CD14-positive monocyte (primary cell): Measurements from ENCODE around the gene KCNC1. TPM values are rescaled to one million over a fixed set of nuclear protein-coding genes. Genes with fewer than 3 reads are reported as not detected.

Experiments used
- DNase-seq, 3 donors: peaks; one replicate each; pipeline ENCODE4 v3.0.0-alpha.2; 2011 to 2022
- H2AFZ ChIP-seq: 2 replicates; pipeline ENCODE4 v1.6.0; 2012; ENCODE audit warnings: mild to moderate bottlenecking, low read depth, low read length, inconsistent platforms; ENCODE audit not compliant: insufficient read depth, poor library complexity, severe bottlenecking
- H3K27ac ChIP-seq, 2 donors: 1 replicate in 1 of 2; 2 replicates in 1 of 2; pipeline ENCODE4 v1.5.1; 2012 to 2013; ENCODE audit warnings: low read length in 2 of 2, control low read depth in 1 of 2, inconsistent platforms in 1 of 2, low read depth in 1 of 2, mild to moderate bottlenecking in 1 of 2
- H3K27me3 ChIP-seq, 2 donors: one replicate each; pipeline versions ENCODE4 v1.6.0 to v1.6.1; 2011 to 2013; ENCODE audit warnings: low read length in 2 of 2; ENCODE audit not compliant: control insufficient read depth in 2 of 2, insufficient read depth in 2 of 2
- H3K36me3 ChIP-seq, 2 donors: replicated peaks in 1 of 2; 1 replicate in 1 of 2; 2 replicates in 1 of 2; pipeline versions ENCODE4 v1.5.1 to v1.6.1; 2012 to 2013; ENCODE audit warnings: low read length in 2 of 2, control low read depth in 1 of 2, inconsistent platforms in 1 of 2, mild to moderate bottlenecking in 1 of 2; ENCODE audit not compliant: insufficient read depth in 2 of 2, control insufficient read depth in 1 of 2
- H3K4me1 ChIP-seq, 2 donors: 1 replicate in 1 of 2; 2 replicates in 1 of 2; pipeline versions ENCODE4 v1.5.1 to v1.6.1; 2012 to 2013; ENCODE audit warnings: low read length in 2 of 2, control low read depth in 1 of 2, inconsistent platforms in 1 of 2, mild to moderate bottlenecking in 1 of 2, moderate library complexity in 1 of 2; ENCODE audit not compliant: insufficient read depth in 2 of 2, control insufficient read depth in 1 of 2
- H3K4me2 ChIP-seq: replicated peaks from 2 replicates; pipeline ENCODE3; 2012; ENCODE audit warnings: low read length, moderate library complexity, mild to moderate bottlenecking; ENCODE audit not compliant: poor library complexity, severe bottlenecking; ENCODE audit errors: extremely low read depth
- H3K4me3 ChIP-seq, 3 experiments: fragments of 200-600 bp in 1 of 3; sonication (generic) in 1 of 3; replicated peaks in 1 of 3; 1 replicate in 2 of 3; 2 replicates in 1 of 3; pipeline ENCODE4 v1.5.1; 2011 to 2013; ENCODE audit warnings: low read length in 3 of 3, mild to moderate bottlenecking in 3 of 3, control low read depth in 2 of 3, low read depth in 2 of 3, inconsistent platforms in 1 of 3, moderate library complexity in 1 of 3
- H3K79me2 ChIP-seq: 2 replicates; pipeline ENCODE4 v1.6.0; 2012; ENCODE audit warnings: mild to moderate bottlenecking, control low read depth, inconsistent platforms, low read length, moderate library complexity; ENCODE audit not compliant: insufficient read depth
- H3K9ac ChIP-seq: 2 replicates; pipeline ENCODE4 v1.6.0; 2017; ENCODE audit warnings: low read length, mild to moderate bottlenecking; ENCODE audit not compliant: insufficient read depth, poor library complexity, severe bottlenecking
- H3K9me3 ChIP-seq, 2 donors: replicated peaks in 1 of 2; 1 replicate in 1 of 2; 2 replicates in 1 of 2; pipeline versions ENCODE4 v1.5.1 to v1.6.1; 2012 to 2013; ENCODE audit warnings: low read length in 2 of 2, control low read depth in 1 of 2; ENCODE audit not compliant: control insufficient read depth in 1 of 2, insufficient read depth in 1 of 2
- H4K20me1 ChIP-seq: 2 replicates; pipeline ENCODE4 v1.6.0; 2012; ENCODE audit warnings: mild to moderate bottlenecking, low read length, control low read depth, moderate library complexity; ENCODE audit not compliant: insufficient read depth
- H3K27ac Mint-ChIP-seq, 7 donors: one replicate each; pipeline ENCODE4 v1.8.0; 2020; ENCODE audit warnings: mild to moderate bottlenecking in 7 of 7, mixed read lengths in 7 of 7, moderate library complexity in 6 of 7, inconsistent platforms in 2 of 7
- H3K27me3 Mint-ChIP-seq, 3 donors: one replicate each; pipeline ENCODE4 v1.8.0; 2021 to 2022; ENCODE audit warnings: low read depth in 3 of 3, mild to moderate bottlenecking in 3 of 3, mixed read lengths in 3 of 3, moderate library complexity in 3 of 3, inconsistent platforms in 1 of 3
- H3K36me3 Mint-ChIP-seq, 2 donors: one replicate each; pipeline ENCODE4 v1.8.0; 2020; ENCODE audit warnings: mixed read lengths in 2 of 2, inconsistent platforms in 1 of 2, mild to moderate bottlenecking in 1 of 2
- H3K4me1 Mint-ChIP-seq: one replicate; pipeline ENCODE4 v1.8.0; 2020; ENCODE audit warnings: mild to moderate bottlenecking, mixed read lengths
- H3K4me3 Mint-ChIP-seq, 2 donors: one replicate each; pipeline ENCODE4 v1.8.0; 2020; ENCODE audit warnings: mild to moderate bottlenecking in 2 of 2, mixed read lengths in 2 of 2, moderate library complexity in 1 of 2
- H3K9me3 Mint-ChIP-seq, 7 donors: one replicate each; pipeline ENCODE4 v1.8.0; 2020 to 2022; ENCODE audit warnings: mixed read lengths in 7 of 7, mild to moderate bottlenecking in 6 of 7, moderate library complexity in 6 of 7, inconsistent platforms in 2 of 7
- WGBS: methylation state at CpG from one replicate; pipeline ENCODE4 v1.1.5; 2013; ENCODE audit warnings: missing lambda C conversion rate; ENCODE audit not compliant: insufficient coverage; 5-methylcytosine and 5-hydroxymethylcytosine counted together
- intact Hi-C, 2 donors: fragments of 100-400 bp; cut with micrococcal nuclease; formaldehyde crosslinking; loops; one replicate each; pipeline versions ENCODE4 v1.15.0 to v1.15.1; 2023
- polyA plus RNA-seq, 3 donors: library from polyadenylated mRNA; depleted of rRNA in 1 of 3; unstranded in 2 of 3; stranded (reverse) in 1 of 3; fragments of 300-500 nt in 2 of 3; fragments of >200 nt in 1 of 3; fragmentation: Illumina TruSeq in 2 of 3; gene quantifications; 1 replicate in 2 of 3; 2 replicates in 1 of 3; pipeline ENCODE4 v1.2.3, GENCODE V29; 2012 to 2021
- TF ChIP-seq, protein P1 (sequence below): fragments of 200-600 bp; IDR thresholded peaks from one replicate; pipeline ENCODE4 v1.8.0; 2022; ENCODE audit warnings: antibody characterized with exemption, mild to moderate bottlenecking

KCNC1 gene
- polyA plus RNA-seq, 3 donors: not detected

DNA sequence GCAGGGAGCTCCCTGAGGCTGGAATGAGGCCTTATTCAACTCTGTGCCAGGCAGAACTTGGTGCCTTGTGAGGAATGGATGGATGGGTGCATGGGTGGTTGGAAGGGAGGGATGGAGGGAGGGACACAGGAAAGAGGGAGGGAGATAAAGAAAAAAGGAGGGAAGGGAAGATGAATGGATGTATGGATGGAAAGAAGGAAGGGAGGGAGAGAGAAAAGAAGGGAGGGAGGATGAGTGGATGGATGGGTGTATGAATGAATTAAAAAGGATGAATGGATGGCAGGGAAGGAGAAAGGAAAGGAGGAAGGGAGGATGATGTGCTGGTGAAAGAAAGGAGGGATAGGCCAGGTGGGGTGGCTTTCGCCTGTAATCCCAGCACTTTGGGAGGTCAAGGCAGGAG, 34.6 kb downstream of the KCNC1 start:
- H3K9me3 Mint-ChIP-seq: peaks cover 0 to 2% (median 0%) of the 10 kb centered on the region in 7 donors

DNA sequence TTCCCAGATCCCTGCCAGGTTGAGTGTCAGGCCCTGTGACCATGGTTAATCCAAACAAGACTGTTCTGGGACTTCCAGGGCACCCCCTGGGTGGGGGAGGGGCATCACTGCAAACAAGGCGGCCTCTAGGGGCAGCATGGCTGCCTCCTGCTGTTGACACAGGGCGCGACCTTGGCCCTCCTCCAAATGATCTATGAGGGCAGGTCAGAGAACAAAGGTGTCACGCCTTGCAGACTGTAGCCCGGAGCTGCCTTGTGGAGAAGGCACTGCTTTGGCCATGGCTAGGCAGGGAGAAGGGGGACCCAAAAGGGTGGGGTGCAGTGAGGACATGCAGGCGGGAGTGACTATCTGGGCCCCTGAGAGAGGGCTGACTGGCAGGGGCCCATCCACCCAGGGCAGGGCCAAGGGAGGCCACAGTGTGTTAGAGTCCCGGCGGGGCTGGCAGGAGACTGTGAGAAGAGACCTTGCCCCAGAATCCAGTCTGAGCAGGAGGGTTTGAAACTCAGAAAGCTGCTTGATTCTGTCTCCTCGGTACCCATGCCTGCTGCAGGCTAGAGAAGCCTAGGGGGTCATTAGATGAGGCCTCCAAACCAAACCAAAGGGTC, 35.6 kb downstream of the KCNC1 start:
- Histone ChIP-seq H3K4me1 (no peaks in the 10 kb centered on the region), H3K36me3 (no peaks in the 10 kb centered on the region), H3K27me3 (no peaks in the 10 kb centered on the region), H3K27ac (no peak overlapping the region), H3K79me2 (no peaks in the 10 kb centered on the region), H3K4me3 (no peak overlapping the region), H3K9me3 (no peaks in the 10 kb centered on the region), H3K4me2 (no peak overlapping the region), H4K20me1 (no peaks in the 10 kb centered on the region), H2AFZ (no peak overlapping the region), H3K9ac (no peak overlapping the region)
- WGBS: 95% methylated on average over 4 of the region's 9 CpGs
- no peaks in the 10 kb centered on the region for H3K4me1 Mint-ChIP-seq
- no peak overlapping the region for H3K4me3 Mint-ChIP-seq
- no peak overlapping the region for H3K27ac Mint-ChIP-seq
- DNase-seq: no peak
- no peaks in the 10 kb centered on the region for H3K36me3 Mint-ChIP-seq
- peaks cover 0 to 2% (median 0%) of the 10 kb centered on the region in 7 donors for H3K9me3 Mint-ChIP-seq
- TF ChIP-seq, protein P1, sequence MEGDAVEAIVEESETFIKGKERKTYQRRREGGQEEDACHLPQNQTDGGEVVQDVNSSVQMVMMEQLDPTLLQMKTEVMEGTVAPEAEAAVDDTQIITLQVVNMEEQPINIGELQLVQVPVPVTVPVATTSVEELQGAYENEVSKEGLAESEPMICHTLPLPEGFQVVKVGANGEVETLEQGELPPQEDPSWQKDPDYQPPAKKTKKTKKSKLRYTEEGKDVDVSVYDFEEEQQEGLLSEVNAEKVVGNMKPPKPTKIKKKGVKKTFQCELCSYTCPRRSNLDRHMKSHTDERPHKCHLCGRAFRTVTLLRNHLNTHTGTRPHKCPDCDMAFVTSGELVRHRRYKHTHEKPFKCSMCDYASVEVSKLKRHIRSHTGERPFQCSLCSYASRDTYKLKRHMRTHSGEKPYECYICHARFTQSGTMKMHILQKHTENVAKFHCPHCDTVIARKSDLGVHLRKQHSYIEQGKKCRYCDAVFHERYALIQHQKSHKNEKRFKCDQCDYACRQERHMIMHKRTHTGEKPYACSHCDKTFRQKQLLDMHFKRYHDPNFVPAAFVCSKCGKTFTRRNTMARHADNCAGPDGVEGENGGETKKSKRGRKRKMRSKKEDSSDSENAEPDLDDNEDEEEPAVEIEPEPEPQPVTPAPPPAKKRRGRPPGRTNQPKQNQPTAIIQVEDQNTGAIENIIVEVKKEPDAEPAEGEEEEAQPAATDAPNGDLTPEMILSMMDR: no peak
- H3K27me3 Mint-ChIP-seq: peaks cover 0 to 6% (median 1%) of the 10 kb centered on the region in 3 donors
- intact Hi-C loops: no loop called here

More for the DNA sequence above, 34.6 kb downstream of the KCNC1 start:
- Histone ChIP-seq H3K4me1 (no peaks in the 10 kb centered on the region), H3K4me2 (no peak overlapping the region), H3K9ac (no peak overlapping the region), H2AFZ (no peak overlapping the region), H4K20me1 (no peaks in the 10 kb centered on the region), H3K36me3 (no peaks in the 10 kb centered on the region), H3K27ac (no peak overlapping the region), H3K79me2 (no peaks in the 10 kb centered on the region), H3K4me3 (no peak overlapping the region), H3K9me3 (no peaks in the 10 kb centered on the region), H3K27me3 (no peaks in the 10 kb centered on the region)
- DNase-seq: no peak
- TF ChIP-seq, protein P1: no peak
- H3K36me3 Mint-ChIP-seq: no peaks in the 10 kb centered on the region
- no peak overlapping the region for H3K4me3 Mint-ChIP-seq
- no CpG with 5 or more reads among the region's 1 CpG for WGBS
- H3K27ac Mint-ChIP-seq: no peak overlapping the region
- peaks cover 0 to 3% (median 1%) of the 10 kb centered on the region in 3 donors for H3K27me3 Mint-ChIP-seq
- intact Hi-C loops: no loop called here
- no peaks in the 10 kb centered on the region for H3K4me1 Mint-ChIP-seq
